CD4-positive, alpha-beta T cell (primary cell): ENCODE results near the gene ANKRD33. TPM values are rescaled to one million over a fixed set of nuclear protein-coding genes. Genes with fewer than 3 reads are reported as not detected.

Experiments
- ATAC-seq: fragments of 200-7000 bp; cut with Tn5 transposase; one replicate; pipeline ENCODE4 v1.10.0; 2022; ENCODE audit warnings: mild to moderate bottlenecking; ENCODE audit not compliant: poor library complexity
- CTCF ChIA-PET: fragments of 350-600 bp; sonication (Branson Sonifier 250); formaldehyde crosslinking; loops from one replicate; lab custom pipeline; 2021; ENCODE audit warnings: antibody characterized with exemption, inconsistent platforms; lab: Charles Lee
- POLR2A ChIA-PET: fragments of 350-600 bp; sonication (Branson Sonifier 250); formaldehyde crosslinking; loops from one replicate; lab custom pipeline; 2021; ENCODE audit warnings: antibody characterized with exemption, inconsistent platforms; lab: Charles Lee
- DNase-seq, 14 experiments: peaks; one replicate each; pipeline ENCODE4 v3.0.0-alpha.2; 2013 to 2020; ENCODE audit warnings: mixed read lengths in 2 of 14
- H3K27ac ChIP-seq, 2 donors: one replicate each; pipeline versions ENCODE4 v1.5.1 to v1.7.0; 2013; ENCODE audit warnings: low read length in 2 of 2, low read depth in 1 of 2, mild to moderate bottlenecking in 1 of 2
- H3K27me3 ChIP-seq, 2 experiments: 1 replicate in 1 of 2; 2 replicates in 1 of 2; pipeline versions ENCODE4 v1.6.1 to v1.7.0; 2013; ENCODE audit warnings: low read length in 2 of 2, control low read depth in 1 of 2, mild to moderate bottlenecking in 1 of 2, moderate library complexity in 1 of 2; ENCODE audit not compliant: insufficient read depth in 2 of 2, control insufficient read depth in 1 of 2
- H3K36me3 ChIP-seq: one replicate; pipeline ENCODE4 v1.6.1; 2013; ENCODE audit warnings: low read length, control low read depth; ENCODE audit not compliant: insufficient read depth
- H3K4me1 ChIP-seq: one replicate; pipeline ENCODE4 v1.6.1; 2013; ENCODE audit warnings: low read length, control low read depth; ENCODE audit not compliant: insufficient read depth
- H3K4me3 ChIP-seq: one replicate; pipeline ENCODE4 v1.5.1; 2013; ENCODE audit warnings: mild to moderate bottlenecking, low read length, moderate library complexity
- H3K9me3 ChIP-seq, 2 experiments: 1 replicate in 1 of 2; 2 replicates in 1 of 2; pipeline versions ENCODE4 v1.6.1 to v1.7.0; 2013; ENCODE audit warnings: low read length in 2 of 2, mild to moderate bottlenecking in 2 of 2, control low read depth in 1 of 2, moderate library complexity in 1 of 2; ENCODE audit not compliant: control insufficient read depth in 1 of 2, insufficient read depth in 1 of 2
- H3K27ac Mint-ChIP-seq: one replicate; pipeline ENCODE4 v1.8.0; 2020; ENCODE audit warnings: mixed read lengths
- H3K27me3 Mint-ChIP-seq: one replicate; pipeline ENCODE4 v1.8.0; 2021; ENCODE audit warnings: mixed read lengths
- H3K36me3 Mint-ChIP-seq: one replicate; pipeline ENCODE4 v1.8.0; 2021; ENCODE audit warnings: low read depth, mixed read lengths
- H3K4me1 Mint-ChIP-seq: one replicate; pipeline ENCODE4 v1.8.0; 2021; ENCODE audit warnings: low read depth, mixed read lengths
- H3K4me3 Mint-ChIP-seq: one replicate; pipeline ENCODE4 v1.8.0; 2020; ENCODE audit warnings: mild to moderate bottlenecking, mixed read lengths
- H3K9me3 Mint-ChIP-seq: one replicate; pipeline ENCODE4 v1.8.0; 2020; ENCODE audit warnings: mixed read lengths
- intact Hi-C, 2 experiments: fragments of 100-400 bp; cut with DNase I in 1 of 2; cut with micrococcal nuclease in 1 of 2; formaldehyde crosslinking; loops; one replicate each; pipeline versions ENCODE4 v1.15.1 to v1.9.0; 2023 to 2025; cut with DNase I, micrococcal nuclease
- total RNA-seq, 174 experiments: library from RNA in 2 of 174; stranded (reverse) in 2 of 174; gene quantifications; one replicate each; pipeline ENCODE4 v1.2.3 and lab custom pipeline; 2021 to 2026
- TF ChIP-seq, protein P1 (sequence below): fragments of 200-600 bp; IDR thresholded peaks from one replicate; pipeline ENCODE4 v1.8.0; 2022; ENCODE audit warnings: antibody characterized with exemption, mild to moderate bottlenecking

ANKRD33 gene
- total RNA-seq, 2 experiments from 2014 or later: not detected

DNA sequence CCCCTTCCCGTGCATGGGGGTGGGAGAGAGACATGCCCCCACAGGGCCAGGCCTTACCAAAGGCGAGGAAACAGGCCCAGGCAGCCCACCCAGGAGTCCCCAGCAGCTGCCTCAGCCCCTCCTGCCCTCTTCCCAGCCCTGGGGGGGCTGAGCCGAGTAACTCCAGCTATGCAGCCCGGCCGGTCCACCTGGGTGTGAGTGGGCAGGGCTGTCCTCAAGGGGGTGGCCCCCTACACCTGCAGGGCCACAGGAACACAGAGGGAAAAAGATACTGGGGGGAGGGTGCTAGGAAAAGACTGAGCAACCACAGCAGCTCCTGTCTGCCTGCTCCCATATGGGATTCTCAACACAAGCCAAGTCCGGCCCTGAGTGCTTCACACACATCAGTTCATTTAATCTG is 46.9 kb upstream of the ANKRD33 start:
- ChIA-PET POLR2A (no interaction called here), CTCF (no interaction called here)

GRCh38 chr12:51841727-51842126 is 46.2 kb upstream of the ANKRD33 start:
- H3K9me3 ChIP-seq: peaks cover 0 to 8% of the 10 kb centered on the region in 2 experiments
- intact Hi-C loops: no loop called here
- TF ChIP-seq, protein P1, sequence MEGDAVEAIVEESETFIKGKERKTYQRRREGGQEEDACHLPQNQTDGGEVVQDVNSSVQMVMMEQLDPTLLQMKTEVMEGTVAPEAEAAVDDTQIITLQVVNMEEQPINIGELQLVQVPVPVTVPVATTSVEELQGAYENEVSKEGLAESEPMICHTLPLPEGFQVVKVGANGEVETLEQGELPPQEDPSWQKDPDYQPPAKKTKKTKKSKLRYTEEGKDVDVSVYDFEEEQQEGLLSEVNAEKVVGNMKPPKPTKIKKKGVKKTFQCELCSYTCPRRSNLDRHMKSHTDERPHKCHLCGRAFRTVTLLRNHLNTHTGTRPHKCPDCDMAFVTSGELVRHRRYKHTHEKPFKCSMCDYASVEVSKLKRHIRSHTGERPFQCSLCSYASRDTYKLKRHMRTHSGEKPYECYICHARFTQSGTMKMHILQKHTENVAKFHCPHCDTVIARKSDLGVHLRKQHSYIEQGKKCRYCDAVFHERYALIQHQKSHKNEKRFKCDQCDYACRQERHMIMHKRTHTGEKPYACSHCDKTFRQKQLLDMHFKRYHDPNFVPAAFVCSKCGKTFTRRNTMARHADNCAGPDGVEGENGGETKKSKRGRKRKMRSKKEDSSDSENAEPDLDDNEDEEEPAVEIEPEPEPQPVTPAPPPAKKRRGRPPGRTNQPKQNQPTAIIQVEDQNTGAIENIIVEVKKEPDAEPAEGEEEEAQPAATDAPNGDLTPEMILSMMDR: no peak
- no peak overlapping the region for H3K4me3 Mint-ChIP-seq
- no peak overlapping the region for H3K27ac ChIP-seq
- no peaks in the 10 kb centered on the region for H3K36me3 Mint-ChIP-seq
- peaks cover 9% of the 10 kb centered on the region for H3K4me1 Mint-ChIP-seq
- no peak overlapping the region for H3K4me3 ChIP-seq
- CTCF ChIA-PET: no interaction called here
- no peak for ATAC-seq
- H3K4me1 ChIP-seq: peaks cover 8% of the 10 kb centered on the region
- no peaks in the 10 kb centered on the region for H3K9me3 Mint-ChIP-seq
- DNase-seq: no peak
- no peaks in the 10 kb centered on the region for H3K36me3 ChIP-seq
- peaks cover 43 to 51% of the 10 kb centered on the region in 2 experiments for H3K27me3 ChIP-seq
- H3K27ac Mint-ChIP-seq: no peak overlapping the region
- POLR2A ChIA-PET: no interaction called here
- H3K27me3 Mint-ChIP-seq: peaks cover 68% of the 10 kb centered on the region

More for the DNA sequence above, 46.9 kb upstream of the ANKRD33 start:
- no peaks in the 10 kb centered on the region for H3K9me3 Mint-ChIP-seq
- H3K36me3 Mint-ChIP-seq: no peaks in the 10 kb centered on the region
- intact Hi-C loops: no loop called here
- Histone ChIP-seq H3K27ac (no peak overlapping the region), H3K36me3 (no peaks in the 10 kb centered on the region), H3K27me3 (peaks cover 37 to 47% of the 10 kb centered on the region in 2 experiments), H3K4me3 (no peak overlapping the region), H3K4me1 (peaks cover under 1% of the 10 kb centered on the region), H3K9me3 (peaks cover 0 to under 1% of the 10 kb centered on the region in 2 experiments)
- no peak for DNase-seq
- no peak overlapping the region for H3K27ac Mint-ChIP-seq
- H3K27me3 Mint-ChIP-seq: peaks cover 60% of the 10 kb centered on the region
- no peak overlapping the region for H3K4me3 Mint-ChIP-seq
- TF ChIP-seq, protein P1: no peak
- H3K4me1 Mint-ChIP-seq: peaks cover 1% of the 10 kb centered on the region
- no peak for ATAC-seq

- Histone ChIP-seq H3K27me3 (peaks cover 51 to 60% of the 10 kb centered on the region in 2 experiments), H3K4me3 (no peak overlapping the region), H3K36me3 (no peaks in the 10 kb centered on the region), H3K27ac (no peak overlapping the region), H3K4me1 (peaks cover 27% of the 10 kb centered on the region), H3K9me3 (peaks cover 0 to 14% of the 10 kb centered on the region in 2 experiments)
- DNase-seq: no peak
- Mint-ChIP-seq H3K9me3 (no peaks in the 10 kb centered on the region), H3K4me1 (peaks cover 15% of the 10 kb centered on the region), H3K27ac (no peak overlapping the region), H3K36me3 (no peaks in the 10 kb centered on the region), H3K27me3 (peaks cover 58% of the 10 kb centered on the region), H3K4me3 (no peak overlapping the region)
- no peak for ATAC-seq
- CTCF ChIA-PET: no interaction called here
- TF ChIP-seq, protein P1: no peak
- POLR2A ChIA-PET: no interaction called here
- intact Hi-C loops: no loop called here
Measured at GRCh38 chr12:51844854-51845253, 43.0 kb upstream of the ANKRD33 start.
